Brain microvascular endothelial cell (primary cell): ENCODE results near the gene CCDC47.

Experiments
- DNase-seq: peaks from one replicate; pipeline ENCODE4 v3.0.0-alpha.2; 2020
- H3K27ac ChIP-seq: fragments of 250-450 bp; sonication (Bioruptor Pico); 2 replicates; pipeline ENCODE4 v1.5.1; 2020; ENCODE audit warnings: mild to moderate bottlenecking, moderate library complexity
- H3K27me3 ChIP-seq: fragments of 250-450 bp; sonication (Bioruptor Pico); replicated peaks from 2 replicates; pipeline ENCODE4 v1.5.1; 2020; ENCODE audit warnings: mild to moderate bottlenecking
- H3K36me3 ChIP-seq: fragments of 250-450 bp; sonication (Bioruptor Pico); replicated peaks from 2 replicates; pipeline ENCODE4 v1.5.1; 2020; ENCODE audit warnings: mild to moderate bottlenecking
- H3K4me3 ChIP-seq: 2 replicates; pipeline ENCODE4 v1.5.1; 2011; ENCODE audit warnings: low read depth, mild to moderate bottlenecking, control low read depth, low read length, moderate library complexity
- in situ Hi-C: cut with HindIII; loops from 2 replicates; pipeline ENCODE4 v1.10.0; 2017; ENCODE audit warnings: low sequenced_read_pairs, low pct_ligation_motif_present
- TF ChIP-seq, protein P1 (sequence below): IDR thresholded peaks from 2 replicates; pipeline ENCODE4 v1.5.1; 2011; ENCODE audit warnings: low read depth, mild to moderate bottlenecking, moderate library complexity, low read length, control low read depth, inconsistent platforms; ENCODE audit errors: missing control alignments

The CCDC47 gene

DNA sequence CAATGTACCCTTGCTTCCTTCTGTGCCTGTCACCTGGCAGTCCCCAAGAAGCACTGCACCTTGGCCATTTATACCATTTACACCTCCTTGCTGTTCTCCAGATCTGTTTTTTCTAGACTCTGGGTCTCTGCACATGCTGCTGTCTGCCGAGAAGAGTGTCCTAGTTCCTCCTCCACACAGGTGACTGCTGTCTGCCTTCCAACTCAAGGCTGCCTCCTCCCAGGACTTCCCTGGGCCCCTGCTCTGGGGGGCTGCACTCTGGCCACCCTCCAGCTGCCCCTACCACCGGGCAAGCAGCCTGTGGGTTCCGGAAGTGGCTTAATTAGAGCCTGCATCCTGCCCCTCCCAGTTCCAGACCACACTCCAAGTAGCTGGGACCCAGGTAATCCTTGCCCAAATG lies 67.7 kb downstream of the CCDC47 start:
- TF ChIP-seq, protein P1, sequence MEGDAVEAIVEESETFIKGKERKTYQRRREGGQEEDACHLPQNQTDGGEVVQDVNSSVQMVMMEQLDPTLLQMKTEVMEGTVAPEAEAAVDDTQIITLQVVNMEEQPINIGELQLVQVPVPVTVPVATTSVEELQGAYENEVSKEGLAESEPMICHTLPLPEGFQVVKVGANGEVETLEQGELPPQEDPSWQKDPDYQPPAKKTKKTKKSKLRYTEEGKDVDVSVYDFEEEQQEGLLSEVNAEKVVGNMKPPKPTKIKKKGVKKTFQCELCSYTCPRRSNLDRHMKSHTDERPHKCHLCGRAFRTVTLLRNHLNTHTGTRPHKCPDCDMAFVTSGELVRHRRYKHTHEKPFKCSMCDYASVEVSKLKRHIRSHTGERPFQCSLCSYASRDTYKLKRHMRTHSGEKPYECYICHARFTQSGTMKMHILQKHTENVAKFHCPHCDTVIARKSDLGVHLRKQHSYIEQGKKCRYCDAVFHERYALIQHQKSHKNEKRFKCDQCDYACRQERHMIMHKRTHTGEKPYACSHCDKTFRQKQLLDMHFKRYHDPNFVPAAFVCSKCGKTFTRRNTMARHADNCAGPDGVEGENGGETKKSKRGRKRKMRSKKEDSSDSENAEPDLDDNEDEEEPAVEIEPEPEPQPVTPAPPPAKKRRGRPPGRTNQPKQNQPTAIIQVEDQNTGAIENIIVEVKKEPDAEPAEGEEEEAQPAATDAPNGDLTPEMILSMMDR: no peak
- peaks cover 29% of the 10 kb centered on the region for H3K36me3 ChIP-seq
- in situ Hi-C loops: no loop called here

DNA sequence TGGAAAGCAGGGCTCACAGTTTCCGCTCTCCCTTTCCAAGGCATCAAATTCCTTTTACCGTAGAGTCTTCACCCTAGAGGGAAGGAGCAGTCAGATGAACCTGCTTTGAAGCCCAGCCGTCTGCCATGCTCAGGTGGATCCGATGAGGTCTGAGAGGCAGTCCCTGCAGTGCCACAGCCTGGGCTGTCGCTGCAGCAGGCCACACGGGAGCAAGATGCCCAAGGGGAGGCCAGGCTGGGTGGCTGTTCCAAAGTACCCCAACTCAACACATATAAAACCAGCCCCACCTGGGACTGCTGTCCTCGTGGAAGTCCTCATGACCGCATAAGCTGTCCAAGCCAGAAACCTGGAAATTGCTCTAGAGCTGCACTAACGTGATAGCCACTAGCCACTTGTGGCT lies 68.6 kb downstream of the CCDC47 start:
- H3K36me3 ChIP-seq: peaks cover 24% of the 10 kb centered on the region
- no peak for DNase-seq
- H3K27me3 ChIP-seq: no peaks in the 10 kb centered on the region
- no peak overlapping the region for H3K4me3 ChIP-seq
- in situ Hi-C loops: no loop called here
- TF ChIP-seq, protein P1: no peak
- H3K27ac ChIP-seq: no peak overlapping the region

More for the DNA sequence above, 67.7 kb downstream of the CCDC47 start:
- Histone ChIP-seq H3K27ac (no peak overlapping the region), H3K27me3 (no peaks in the 10 kb centered on the region), H3K4me3 (no peak overlapping the region)
- no peak for DNase-seq

DNA sequence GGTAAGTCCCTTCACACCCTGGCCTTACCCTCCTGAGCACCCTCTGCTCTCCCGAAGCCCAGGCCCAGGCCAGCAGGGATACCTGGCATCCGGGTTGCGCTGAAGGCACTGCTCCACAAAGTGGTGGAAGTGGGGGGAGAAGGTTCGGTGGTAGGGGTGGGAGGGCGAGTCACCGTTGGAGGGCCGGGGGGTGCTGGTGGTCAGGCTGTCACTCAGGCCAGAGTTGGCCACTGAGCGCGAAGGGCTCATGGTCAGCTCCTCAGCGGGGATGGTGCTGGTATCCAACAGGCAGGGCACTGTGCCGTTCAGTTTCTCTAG lies 69.2 kb downstream of the CCDC47 start:
- Histone ChIP-seq H3K4me3 (no peak overlapping the region), H3K27ac (no peak overlapping the region), H3K27me3 (no peaks in the 10 kb centered on the region), H3K36me3 (peaks cover 20% of the 10 kb centered on the region)
- in situ Hi-C loops: no loop called here
- DNase-seq: no peak
- TF ChIP-seq, protein P1: no peak

DNA sequence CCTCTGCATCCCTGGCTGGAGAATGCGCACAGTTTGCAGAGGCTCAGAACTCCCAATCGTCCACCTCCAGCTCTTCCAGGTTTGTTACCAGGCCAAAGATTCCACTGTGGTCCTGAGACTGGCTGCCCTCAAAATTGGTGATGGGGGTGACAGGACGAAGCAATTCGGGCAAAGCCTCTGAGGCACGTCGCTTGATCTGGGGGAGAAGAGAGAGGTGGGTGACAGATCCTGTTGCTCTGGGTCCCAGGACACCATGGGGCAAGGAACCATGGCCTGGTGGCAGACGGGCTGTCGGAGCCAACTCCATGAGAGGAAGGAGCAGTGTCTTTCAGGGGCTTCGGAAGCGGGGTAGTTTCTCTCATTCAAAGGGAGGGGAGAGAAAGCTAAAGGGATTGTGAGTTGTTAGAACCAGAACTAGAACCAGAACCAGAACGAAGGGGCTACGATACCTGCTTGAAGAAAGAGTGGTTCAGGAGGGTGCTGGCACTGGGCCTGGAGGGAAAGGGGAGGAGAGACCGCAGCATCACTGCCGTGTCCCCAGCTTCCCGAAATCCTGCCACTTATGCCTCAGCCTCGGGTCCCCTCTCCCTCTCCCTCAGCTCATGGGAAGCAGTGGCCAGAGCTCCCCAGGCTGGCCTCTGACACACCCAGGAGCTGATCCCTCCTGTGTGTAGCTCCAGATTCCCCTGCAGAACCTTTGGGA lies 69.7 kb downstream of the CCDC47 start:
- H3K4me3 ChIP-seq: no peak overlapping the region
- in situ Hi-C loops: no loop called here
- TF ChIP-seq, protein P1: no peak
- no peaks in the 10 kb centered on the region for H3K27me3 ChIP-seq
- no peak overlapping the region for H3K27ac ChIP-seq
- no peak for DNase-seq
- H3K36me3 ChIP-seq: peaks cover 15% of the 10 kb centered on the region

DNA sequence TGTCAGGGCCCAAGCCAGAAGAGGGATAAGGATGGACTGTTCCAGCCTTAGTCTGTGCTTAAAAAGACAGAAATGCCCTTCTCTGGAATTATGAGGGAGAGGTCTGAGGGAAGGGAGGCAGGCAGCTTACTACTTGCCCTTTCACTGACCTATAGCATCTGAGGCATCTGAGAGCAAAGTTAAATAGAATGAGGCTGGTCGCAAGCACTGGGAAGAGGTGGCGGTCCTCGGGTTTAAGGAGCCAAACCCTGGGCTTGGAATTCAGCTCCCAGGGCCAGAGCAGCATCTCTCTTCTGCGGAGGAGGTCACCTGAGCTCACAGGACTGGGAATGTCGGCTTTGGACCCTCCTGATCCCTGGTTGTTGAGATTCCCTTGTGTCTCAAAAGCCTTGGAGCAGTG lies 70.4 kb downstream of the CCDC47 start:
- no peak overlapping the region for H3K4me3 ChIP-seq
- peaks cover 13% of the 10 kb centered on the region for H3K36me3 ChIP-seq
- no peak overlapping the region for H3K27ac ChIP-seq
- DNase-seq: no peak
- H3K27me3 ChIP-seq: no peaks in the 10 kb centered on the region
- in situ Hi-C loops: no loop called here
- TF ChIP-seq, protein P1: no peak

DNA sequence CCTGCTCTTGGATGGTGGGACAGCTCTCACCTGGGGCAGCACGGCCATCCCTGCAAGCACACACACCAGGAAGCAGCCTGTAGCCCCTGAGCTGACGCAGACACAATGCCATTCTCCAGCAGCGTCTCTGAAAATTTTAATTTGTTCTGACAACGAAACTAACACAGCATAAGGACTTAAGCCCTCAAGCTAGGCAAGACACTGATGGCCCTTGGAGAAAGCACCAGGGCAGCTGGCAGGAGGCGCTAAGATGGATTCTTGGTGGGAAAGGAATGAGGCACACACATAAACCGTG lies 70.7 kb downstream of the CCDC47 start:
- DNase-seq: no peak
- in situ Hi-C loops: no loop called here
- no peak overlapping the region for H3K4me3 ChIP-seq
- TF ChIP-seq, protein P1: no peak
- H3K27me3 ChIP-seq: no peaks in the 10 kb centered on the region
- peaks cover 13% of the 10 kb centered on the region for H3K36me3 ChIP-seq
- H3K27ac ChIP-seq: no peak overlapping the region
